HG03354 (cell line): ENCODE data around the gene INPP1.
A peak's percentile ranks its signal among the peaks of the same experiment; 100 is the strongest.
"Not testable (repeated sequence)": the region's sequence is repeated elsewhere in the genome, so short reads cannot be mapped to it uniquely, and the experiment has no call there.

Experiments
- ATAC-seq: cut with Tn5 transposase; IDR thresholded peaks from one replicate; pipeline ENCODE4 v1.9.1; 2021; ENCODE audit warnings: mild to moderate bottlenecking; ENCODE audit not compliant: unreplicated experiment, poor library complexity, severe bottlenecking

INPP1 gene

DNA sequence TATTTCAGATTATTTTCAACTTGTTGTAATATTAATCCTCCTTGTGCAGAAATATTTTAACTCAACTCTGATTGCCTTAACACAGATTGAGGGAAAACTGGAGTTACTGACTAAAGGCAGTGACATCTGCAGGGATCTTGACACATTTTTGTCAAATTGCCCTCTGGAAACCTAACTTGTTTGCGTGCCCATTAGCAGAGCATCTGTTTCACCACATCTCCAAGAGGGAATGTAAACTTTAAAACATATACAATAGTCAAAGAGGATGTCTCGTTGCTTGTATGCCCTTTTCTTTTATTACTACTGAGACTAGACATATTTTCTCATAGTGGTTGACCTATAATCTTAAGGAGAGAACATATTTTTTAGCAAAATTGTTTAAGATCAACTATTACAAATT, 14.2 kb downstream of the INPP1 start:
- ATAC-seq = no peak

DNA sequence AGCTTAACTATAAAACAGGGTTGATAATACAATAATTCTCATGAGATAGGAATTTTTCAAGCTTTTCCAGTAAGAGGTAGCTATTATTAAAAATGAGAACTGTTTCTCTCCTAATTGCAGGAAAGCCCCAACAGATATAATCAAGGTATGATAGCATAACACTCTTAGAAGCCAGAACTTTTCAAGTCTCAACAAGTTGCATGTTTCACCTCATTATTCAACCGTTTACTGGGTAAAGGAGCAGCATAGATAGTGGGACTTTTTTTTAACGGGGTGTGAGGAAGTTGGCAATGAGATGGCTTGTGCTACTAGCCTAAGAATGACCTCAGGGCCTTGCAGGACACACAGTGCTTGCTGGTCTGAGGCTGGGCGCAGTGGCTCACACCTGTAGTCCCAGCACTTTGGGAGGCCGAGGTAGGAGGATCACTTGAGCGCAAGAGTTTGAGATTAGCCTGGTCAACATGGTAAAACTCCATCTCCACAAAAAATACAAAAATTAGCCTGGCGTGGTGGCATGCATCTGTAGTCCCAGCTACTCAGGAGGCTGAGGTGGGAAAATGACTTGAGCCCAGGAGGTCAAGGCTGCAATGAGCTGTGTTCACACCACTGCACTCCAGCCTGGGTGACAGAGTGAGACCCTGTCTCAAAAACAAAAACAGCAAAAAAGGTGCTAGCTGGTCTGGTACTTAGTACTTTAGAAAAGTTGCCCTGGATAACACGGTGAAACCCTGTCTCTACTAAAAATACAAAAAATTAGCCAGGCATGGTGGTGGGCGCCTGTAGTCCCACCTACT, 15.5 kb downstream of the INPP1 start:
- not testable (repeated sequence) for ATAC-seq

- no peak for ATAC-seq
Observed at GRCh38 chr2:190360561-190360960, 17.2 kb downstream of the INPP1 start.

DNA sequence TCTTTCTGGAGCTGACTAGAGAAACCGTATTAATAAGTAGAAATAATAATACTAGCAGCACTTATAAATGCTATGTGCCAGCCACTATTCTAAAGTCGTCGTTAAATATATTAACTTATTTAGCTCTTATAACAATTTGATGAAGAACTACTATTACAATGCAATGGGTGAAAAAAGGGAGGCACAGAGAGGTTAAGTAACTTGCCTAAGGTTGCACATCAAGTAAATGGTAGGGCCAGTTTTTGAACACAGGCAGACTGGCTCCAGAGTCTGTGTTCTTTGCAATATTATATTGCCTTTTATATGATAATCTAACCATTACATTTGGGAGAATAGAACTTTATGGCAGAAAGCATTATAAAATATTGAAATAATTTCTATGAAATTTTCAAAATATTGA, 17.6 kb downstream of the INPP1 start:
- no peak for ATAC-seq

GRCh38 chr2:190361572-190361971, 18.2 kb downstream of the INPP1 start:
- no peak for ATAC-seq

DNA sequence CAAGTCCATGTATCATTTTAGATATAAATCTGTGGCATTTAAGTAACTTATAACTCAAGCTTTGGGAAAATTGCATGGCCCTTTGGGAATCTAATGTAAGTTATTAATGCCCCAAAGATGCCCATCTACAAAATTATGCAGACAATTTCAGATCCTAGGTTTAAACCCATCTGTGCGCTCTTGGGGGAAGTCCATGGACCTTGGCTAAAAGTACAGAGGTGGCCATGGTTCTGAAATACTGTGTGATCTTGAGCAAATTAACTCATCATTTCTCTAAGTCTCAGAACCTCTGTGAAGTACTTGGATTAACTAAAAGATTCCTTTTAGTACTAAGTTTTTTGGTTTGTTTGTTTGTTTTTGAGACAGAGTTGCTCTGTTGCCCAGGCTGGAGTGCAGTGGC, 19.5 kb downstream of the INPP1 start:
- no peak for ATAC-seq

- ATAC-seq = no peak
Observed at GRCh38 chr2:190365499-190366204, 22.3 kb downstream of the INPP1 start.

- no peak for ATAC-seq
Observed at GRCh38 chr2:190366248-190366753, 22.9 kb downstream of the INPP1 start.

GRCh38 chr2:190367091-190367490, 23.7 kb downstream of the INPP1 start:
- ATAC-seq = no peak

GRCh38 chr2:190369635-190370034, 26.2 kb downstream of the INPP1 start:
- no peak for ATAC-seq

- no peak for ATAC-seq
Observed at GRCh38 chr2:190376083-190376482, 32.7 kb downstream of the INPP1 start.

GRCh38 chr2:190376591-190377245, 33.3 kb downstream of the INPP1 start:
- ATAC-seq = no peak

DNA sequence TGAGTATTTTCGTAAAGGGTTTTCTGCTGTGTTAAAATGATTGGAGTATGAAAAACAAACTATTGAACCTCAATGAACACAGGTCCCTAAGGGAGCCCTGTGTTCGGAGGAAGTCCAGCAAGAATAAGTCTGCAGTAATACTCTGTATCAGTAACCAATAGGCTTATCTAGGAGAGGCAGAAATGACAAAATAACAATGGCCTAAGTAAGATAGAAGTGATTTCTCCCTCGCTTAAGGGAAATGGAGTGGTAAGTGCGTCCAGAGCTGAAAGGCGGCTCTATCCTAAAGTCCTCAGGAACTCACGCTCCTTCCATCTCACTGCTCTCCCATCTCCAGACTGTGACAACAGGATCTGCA, 35.5 kb downstream of the INPP1 start:
- no peak for ATAC-seq

DNA sequence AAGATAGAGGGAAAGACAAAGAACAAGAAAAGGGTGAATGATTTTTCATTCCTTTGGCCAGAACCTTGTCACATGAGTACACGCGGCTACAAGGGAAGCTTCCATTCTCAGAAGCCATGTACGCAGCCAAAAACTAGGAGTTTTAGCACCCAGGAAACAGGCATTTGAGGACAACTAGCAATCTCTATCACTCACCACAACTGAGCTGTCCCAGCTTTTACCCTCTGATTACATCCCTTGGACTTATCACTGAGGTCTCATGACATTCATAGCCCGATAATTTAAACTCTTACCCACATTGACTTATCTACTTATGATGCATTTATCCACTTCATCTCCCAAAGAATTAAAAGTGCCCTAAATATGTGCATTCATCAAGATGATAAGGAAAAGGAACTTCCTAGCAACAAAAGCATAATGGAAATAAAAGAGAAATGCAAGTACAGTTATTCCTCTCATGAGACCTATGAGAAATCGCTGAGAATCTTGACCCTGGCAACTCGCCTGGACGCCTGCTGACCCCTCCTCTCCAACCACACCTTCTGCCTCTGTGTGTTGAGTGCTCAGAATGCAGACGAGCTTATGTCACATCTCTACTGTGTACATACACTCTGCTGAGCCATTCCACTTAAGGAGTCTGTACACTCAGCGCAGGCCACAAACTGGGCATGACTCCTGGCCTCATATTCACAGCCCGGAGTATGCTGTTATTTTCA, 36.0 kb downstream of the INPP1 start:
- no peak for ATAC-seq

DNA sequence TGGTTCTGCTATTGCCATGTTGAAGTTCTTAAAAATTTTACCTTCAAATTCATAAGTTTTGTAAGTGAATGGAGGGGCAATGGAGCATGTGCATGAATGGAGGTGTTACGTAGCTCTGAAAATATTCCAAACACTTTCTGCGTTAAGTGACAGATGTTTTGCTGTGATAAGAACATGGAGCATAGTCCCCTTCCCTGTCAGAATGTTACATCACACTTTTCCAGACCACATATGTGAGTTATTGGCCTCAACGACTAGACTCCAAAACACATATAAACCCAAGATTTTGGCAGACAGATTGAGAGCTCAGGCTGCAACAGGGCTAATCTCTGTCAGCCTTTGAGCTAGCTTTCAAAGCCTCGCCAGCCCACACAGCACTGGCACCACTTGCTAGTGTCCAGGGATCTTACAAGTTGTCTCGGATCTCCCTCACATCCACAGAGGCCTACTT, 37.6 kb downstream of the INPP1 start:
- no peak for ATAC-seq

DNA sequence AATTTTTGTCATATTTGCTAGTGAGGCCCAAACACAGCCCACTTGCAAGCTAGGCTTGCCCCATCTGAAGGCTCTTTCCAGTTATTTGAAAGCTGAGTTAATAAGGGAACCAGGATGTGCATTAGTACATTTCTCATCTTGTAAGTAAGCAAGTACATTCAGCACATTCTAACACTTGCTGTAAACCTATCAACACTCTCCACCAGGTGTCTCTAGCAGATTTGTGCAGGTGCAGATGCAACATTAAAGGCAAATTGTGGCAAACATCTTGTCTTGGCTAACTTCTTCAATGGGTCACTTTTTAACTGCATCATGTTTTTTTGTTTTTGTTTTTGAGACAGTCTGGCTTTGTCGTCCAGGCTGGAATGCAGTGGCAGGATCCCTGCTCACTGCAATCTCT, 39.5 kb downstream of the INPP1 start:
- ATAC-seq = peak; percentile 93

GRCh38 chr2:190387422-190387821, 44.0 kb downstream of the INPP1 start:
- no peak for ATAC-seq

- ATAC-seq = no peak
Observed at GRCh38 chr2:190396271-190396670, 52.9 kb downstream of the INPP1 start.

DNA sequence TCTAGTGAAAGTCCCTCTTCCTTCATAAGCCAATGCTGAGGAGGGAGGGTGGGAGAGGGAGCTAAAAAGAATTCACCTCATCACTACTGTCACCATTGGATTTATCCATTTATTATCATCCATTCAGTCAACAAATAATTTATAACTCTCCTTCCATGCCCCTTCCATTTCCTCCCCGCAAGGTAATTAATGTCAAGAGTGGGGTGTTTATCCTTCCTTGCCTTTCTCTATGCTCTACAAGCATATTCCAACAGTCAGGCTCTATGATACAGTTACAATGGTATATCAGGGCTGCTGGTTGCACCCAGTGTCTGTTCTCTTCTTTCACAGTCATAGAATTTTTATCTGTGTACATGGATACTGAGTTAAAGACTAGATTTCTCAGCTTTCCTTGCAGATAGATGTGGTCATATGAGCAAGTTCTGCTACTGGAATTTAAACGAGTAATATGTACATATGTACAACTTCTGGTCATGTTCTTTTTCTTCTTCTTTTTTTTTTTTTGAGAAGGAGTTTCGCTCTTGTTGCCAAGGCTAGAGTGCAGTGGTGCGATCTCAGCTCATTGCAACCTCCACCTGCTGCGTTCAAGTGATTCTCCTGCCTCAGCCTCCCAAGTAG, 59.7 kb downstream of the INPP1 start:
- ATAC-seq = no peak

DNA sequence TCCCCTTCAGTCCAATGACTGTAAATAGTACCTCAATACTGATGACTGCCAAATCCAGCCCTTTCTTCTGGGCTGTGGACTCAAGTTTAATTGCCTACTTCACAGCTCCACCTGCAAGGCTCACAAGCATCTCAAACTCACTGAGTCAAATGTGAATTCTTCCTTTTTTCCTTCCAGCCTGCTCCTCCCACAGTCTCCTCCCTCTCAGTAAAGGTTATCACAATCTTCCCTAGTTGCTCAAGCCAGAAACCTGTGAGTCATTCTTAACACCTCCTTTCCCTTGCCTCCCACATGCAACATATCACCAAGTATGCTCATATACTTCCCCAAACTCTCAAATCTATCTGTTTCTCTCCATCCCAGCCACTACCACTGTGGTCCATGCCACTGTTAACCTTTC, 61.1 kb downstream of the INPP1 start:
- no peak for ATAC-seq
